ENCODE data around the gene CYP1B1. TPM values are rescaled to one million over a fixed set of nuclear protein-coding genes. Genes with fewer than 3 reads are reported as not detected.

The CYP1B1 gene
- polyA plus RNA-seq, 1 donor (not counting 4 experiments of a cell fraction or from before 2014, with no cell fraction given): 1.6 TPM

DNA sequence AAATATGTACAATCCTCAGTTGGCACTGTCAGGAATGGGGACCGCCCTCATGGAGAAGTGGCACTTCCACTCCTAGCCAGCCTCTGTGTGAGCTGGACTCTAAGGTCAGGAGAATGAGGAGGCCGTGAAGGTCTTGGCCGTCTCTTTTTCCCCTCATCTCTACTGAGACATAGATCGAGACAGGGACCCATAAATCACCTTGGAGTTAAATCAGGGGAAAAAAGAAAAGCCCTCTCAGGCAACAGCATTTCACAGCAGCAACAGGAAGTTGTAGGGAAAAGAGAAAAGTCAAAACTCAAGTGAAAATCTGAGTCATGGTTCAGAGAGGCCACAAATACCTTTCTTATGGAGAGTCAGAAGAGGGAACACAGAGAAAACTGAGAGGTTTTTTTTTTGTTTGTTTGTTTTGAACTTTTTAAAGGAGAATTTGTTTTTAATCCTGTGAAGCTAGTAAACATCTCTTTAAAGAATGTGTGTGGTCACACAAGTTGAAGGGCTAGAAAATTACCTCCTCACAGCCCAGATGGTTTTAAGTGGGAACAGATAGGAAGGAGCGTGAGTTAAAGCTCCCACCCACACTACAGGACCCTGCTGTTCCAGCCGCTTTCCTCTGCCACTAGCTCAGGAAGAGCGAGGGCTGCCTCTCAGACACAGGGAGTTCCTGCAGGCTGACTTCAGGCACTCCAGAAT, 30.6 kb upstream of the CYP1B1 start:
- peak; percentile 13 for FAIRE-seq
- no peak for TF ChIP-seq EZH2 (IDR thresholded peaks at IDR 0.05; ENCODE audit: low read length)
- no peak for TF ChIP-seq CTCF (optimal IDR thresholded peaks at IDR 0.05 in 1 of 3, IDR thresholded peaks at IDR 0.05 in 1 of 3, conservative IDR thresholded peaks at IDR 0.05 in 1 of 3; ENCODE audit: extremely low read depth in 1 of 3, insufficient read depth in 2 of 3, low read length in 3 of 3)
- no peaks in the 10 kb centered on the region for H3K27me3 ChIP-seq (ENCODE audit: control insufficient read depth, extremely low read depth, insufficient read depth, low read length)
- no peaks in the 10 kb centered on the region for H3K79me2 ChIP-seq (ENCODE audit: control insufficient read depth, insufficient read depth, low read length)
- H3K36me3 ChIP-seq (ENCODE audit: control insufficient read depth in 2 of 2, extremely low read depth in 1 of 2, insufficient read depth in 2 of 2, low read length in 2 of 2): no peaks in the 10 kb centered on the region
- peak overlapping the region; percentile 69 for H3K27ac ChIP-seq (ENCODE audit: control insufficient read depth, insufficient read depth, low read length)
- peak overlapping the region; percentile 91 for H2AFZ ChIP-seq (ENCODE audit: control insufficient read depth, low read length)
- H3K9ac ChIP-seq (ENCODE audit: control insufficient read depth, extremely low read depth, insufficient read depth, low read length): peak overlapping the region; percentile 63
- dilution Hi-C loops (cut with MboI; ENCODE audit: extremely low pct_ligation_motif_present, low sequenced_read_pairs): no loop called here
- no peaks in the 10 kb centered on the region for H3K9me3 ChIP-seq (ENCODE audit: control insufficient read depth, low read depth, low read length)
- no peaks in the 10 kb centered on the region for H4K20me1 ChIP-seq (ENCODE audit: control insufficient read depth, extremely low read depth, insufficient read depth, low read length)
- peak overlapping the region; percentile 49 for H3K4me2 ChIP-seq (ENCODE audit: control insufficient read depth, extremely low read depth, insufficient read depth, low read depth, low read length)
- DNase-seq (ENCODE audit: low read depth, low spot score): no peak
- H3K4me1 ChIP-seq (ENCODE audit: control insufficient read depth, extremely low read depth, insufficient read depth, low read length): peaks cover 31% of the 10 kb centered on the region
- H3K9me1 ChIP-seq (ENCODE audit: control insufficient read depth, extremely low read depth, insufficient read depth, low read length): no peaks in the 10 kb centered on the region
- no peak overlapping the region for H3K4me3 ChIP-seq (ENCODE audit: control insufficient read depth in 2 of 3, extremely low read depth in 1 of 3, insufficient read depth in 2 of 3, low read depth in 1 of 3, low read length in 3 of 3)

GRCh38 chr2:38105922-38106321, 30.0 kb upstream of the CYP1B1 start:
- dilution Hi-C loops (cut with MboI; ENCODE audit: extremely low pct_ligation_motif_present, low sequenced_read_pairs): no loop called here
- no peaks in the 10 kb centered on the region for H3K9me3 ChIP-seq (ENCODE audit: control insufficient read depth, low read depth, low read length)
- no peak for FAIRE-seq
- no peak for DNase-seq (ENCODE audit: low read depth, low spot score)
- H3K9me1 ChIP-seq (ENCODE audit: control insufficient read depth, extremely low read depth, insufficient read depth, low read length): no peaks in the 10 kb centered on the region
- peaks cover 31% of the 10 kb centered on the region for H3K4me1 ChIP-seq (ENCODE audit: control insufficient read depth, extremely low read depth, insufficient read depth, low read length)
- no peaks in the 10 kb centered on the region for H4K20me1 ChIP-seq (ENCODE audit: control insufficient read depth, extremely low read depth, insufficient read depth, low read length)
- no peak overlapping the region for H3K9ac ChIP-seq (ENCODE audit: control insufficient read depth, extremely low read depth, insufficient read depth, low read length)
- no peak overlapping the region for H3K4me2 ChIP-seq (ENCODE audit: control insufficient read depth, extremely low read depth, insufficient read depth, low read depth, low read length)
- TF ChIP-seq EZH2 (IDR thresholded peaks at IDR 0.05; ENCODE audit: low read length) (no peak), CTCF (optimal IDR thresholded peaks at IDR 0.05 in 1 of 3, IDR thresholded peaks at IDR 0.05 in 1 of 3, conservative IDR thresholded peaks at IDR 0.05 in 1 of 3; ENCODE audit: extremely low read depth in 1 of 3, insufficient read depth in 2 of 3, low read length in 3 of 3) (no peak)
- H3K27me3 ChIP-seq (ENCODE audit: control insufficient read depth, extremely low read depth, insufficient read depth, low read length): no peaks in the 10 kb centered on the region
- no peak overlapping the region for H2AFZ ChIP-seq (ENCODE audit: control insufficient read depth, low read length)
- no peak overlapping the region for H3K27ac ChIP-seq (ENCODE audit: control insufficient read depth, insufficient read depth, low read length)
- no peaks in the 10 kb centered on the region for H3K36me3 ChIP-seq (ENCODE audit: control insufficient read depth in 2 of 2, extremely low read depth in 1 of 2, insufficient read depth in 2 of 2, low read length in 2 of 2)
- H3K79me2 ChIP-seq (ENCODE audit: control insufficient read depth, insufficient read depth, low read length): no peaks in the 10 kb centered on the region
- no peak overlapping the region for H3K4me3 ChIP-seq (ENCODE audit: control insufficient read depth in 2 of 3, extremely low read depth in 1 of 3, insufficient read depth in 2 of 3, low read depth in 1 of 3, low read length in 3 of 3)
